Measurements from ENCODE around the gene SMAD2. TPM values are rescaled to one million over a fixed set of nuclear protein-coding genes. Genes with fewer than 3 reads are reported as not detected.
"Not testable (repeated sequence)": the region's sequence is repeated elsewhere in the genome, so short reads cannot be mapped to it uniquely, and the experiment has no call there.

The SMAD2 gene
- total RNA-seq, 3 donors from 2014 or later: 35.1 to 101 (median 73.6) TPM

- Histone ChIP-seq H3K9me3 (no peaks in the 10 kb centered on the region), H3K4me1 (no peaks in the 10 kb centered on the region), H3K27ac (no peak overlapping the region), H3K27me3 (no peaks in the 10 kb centered on the region), H3K4me3 (no peak overlapping the region), H3K36me3 (no peaks in the 10 kb centered on the region)
- no peak for TF ChIP-seq POLR2AphosphoS5 (IDR thresholded peaks at IDR 0.05)
- no peak for TF ChIP-seq CTCF (IDR thresholded peaks at IDR 0.05)
- TF ChIP-seq POLR2A (IDR thresholded peaks at IDR 0.05): no peak
- intact Hi-C loops (cut with DNase I; ENCODE audit: low total_unique reads): no loop called here
- no peak for DNase-seq (ENCODE audit: low spot score in 2 of 2)
Observed at GRCh38 chr18:47831351-47831750, 99.1 kb downstream of the SMAD2 start.

GRCh38 chr18:47830772-47831171 is 99.7 kb downstream of the SMAD2 start:
- no peaks in the 10 kb centered on the region for H3K4me1 ChIP-seq
- no peak overlapping the region for H3K4me3 ChIP-seq
- TF ChIP-seq POLR2AphosphoS5 (IDR thresholded peaks at IDR 0.05): no peak
- TF ChIP-seq CTCF (IDR thresholded peaks at IDR 0.05): no peak
- no peak for TF ChIP-seq POLR2A (IDR thresholded peaks at IDR 0.05)
- DNase-seq (ENCODE audit: low spot score in 2 of 2): no peak
- H3K27ac ChIP-seq: no peak overlapping the region
- intact Hi-C loops (cut with DNase I; ENCODE audit: low total_unique reads): no loop called here
- no peaks in the 10 kb centered on the region for H3K9me3 ChIP-seq
- no peaks in the 10 kb centered on the region for H3K27me3 ChIP-seq
- H3K36me3 ChIP-seq: no peaks in the 10 kb centered on the region

GRCh38 chr18:47829831-47830230 is 100.6 kb downstream of the SMAD2 start:
- intact Hi-C loops (cut with DNase I; ENCODE audit: low total_unique reads): no loop called here
- Histone ChIP-seq H3K27me3 (no peaks in the 10 kb centered on the region), H3K4me3 (no peak overlapping the region), H3K27ac (no peak overlapping the region), H3K4me1 (no peaks in the 10 kb centered on the region), H3K36me3 (no peaks in the 10 kb centered on the region), H3K9me3 (no peaks in the 10 kb centered on the region)
- TF ChIP-seq POLR2AphosphoS5 (IDR thresholded peaks at IDR 0.05) (no peak), POLR2A (IDR thresholded peaks at IDR 0.05) (no peak), CTCF (IDR thresholded peaks at IDR 0.05) (no peak)
- no peak for DNase-seq (ENCODE audit: low spot score in 2 of 2)

GRCh38 chr18:47828031-47828430 is 102.4 kb downstream of the SMAD2 start:
- H3K4me3 ChIP-seq; intact Hi-C loops (cut with DNase I; ENCODE audit: low total_unique reads); H3K4me1 ChIP-seq; H3K27ac ChIP-seq; H3K9me3 ChIP-seq; DNase-seq (ENCODE audit: low spot score in 2 of 2); H3K27me3 ChIP-seq; H3K36me3 ChIP-seq: not testable (repeated sequence)

GRCh38 chr18:47826157-47827074 is 104.0 kb downstream of the SMAD2 start:
- H3K27ac ChIP-seq: no peak overlapping the region
- no peak overlapping the region for H3K4me3 ChIP-seq
- DNase-seq (ENCODE audit: low spot score in 2 of 2): no peak
- H3K4me1 ChIP-seq: no peaks in the 10 kb centered on the region
- no peaks in the 10 kb centered on the region for H3K9me3 ChIP-seq
- TF ChIP-seq POLR2A (IDR thresholded peaks at IDR 0.05): no peak
- TF ChIP-seq POLR2AphosphoS5 (IDR thresholded peaks at IDR 0.05): no peak
- no peak for TF ChIP-seq CTCF (IDR thresholded peaks at IDR 0.05)
- intact Hi-C loops (cut with DNase I; ENCODE audit: low total_unique reads): no loop called here
- H3K36me3 ChIP-seq: no peaks in the 10 kb centered on the region
- no peaks in the 10 kb centered on the region for H3K27me3 ChIP-seq
